Epithelial cell of esophagus (primary cell): ENCODE results near the gene TYSND1.
A peak's percentile ranks its signal among the peaks of the same experiment; 100 is the strongest.

ENCODE experiments used
- DNase-seq: peaks from one replicate; pipeline ENCODE4 v3.0.0; 2010; ENCODE audit warnings: low read depth
- H3K4me3 ChIP-seq: 2 replicates; pipeline ENCODE4 v1.5.1; 2011; ENCODE audit warnings: mild to moderate bottlenecking, low read length, control low read depth
- CTCF ChIP-seq: IDR thresholded peaks from 2 replicates; pipeline ENCODE4 v1.5.1; 2011; ENCODE audit warnings: low read depth, mild to moderate bottlenecking, low read length, control low read depth, inconsistent platforms; ENCODE audit not compliant: insufficient read depth; ENCODE audit errors: missing control alignments

The TYSND1 gene

GRCh38 chr10:70155255-70155838, 8.8 kb upstream of the TYSND1 start:
- no peak for TF ChIP-seq CTCF
- H3K4me3 ChIP-seq = no peak overlapping the region
- DNase-seq = no peak

- no peak overlapping the region for H3K4me3 ChIP-seq
- DNase-seq = no peak
- no peak for TF ChIP-seq CTCF
Measured at GRCh38 chr10:70148516-70148915, 2.0 kb upstream of the TYSND1 start.

- H3K4me3 ChIP-seq = no peak overlapping the region
- DNase-seq = no peak
- no peak for TF ChIP-seq CTCF
Measured at GRCh38 chr10:70147259-70147625, 742 bp upstream of the TYSND1 start.

- H3K4me3 ChIP-seq = peak overlapping the region; percentile 77
- DNase-seq = peak; percentile 79
- no peak for TF ChIP-seq CTCF
Measured at GRCh38 chr10:70145666-70146488, 623 bp downstream of the TYSND1 start.

DNA sequence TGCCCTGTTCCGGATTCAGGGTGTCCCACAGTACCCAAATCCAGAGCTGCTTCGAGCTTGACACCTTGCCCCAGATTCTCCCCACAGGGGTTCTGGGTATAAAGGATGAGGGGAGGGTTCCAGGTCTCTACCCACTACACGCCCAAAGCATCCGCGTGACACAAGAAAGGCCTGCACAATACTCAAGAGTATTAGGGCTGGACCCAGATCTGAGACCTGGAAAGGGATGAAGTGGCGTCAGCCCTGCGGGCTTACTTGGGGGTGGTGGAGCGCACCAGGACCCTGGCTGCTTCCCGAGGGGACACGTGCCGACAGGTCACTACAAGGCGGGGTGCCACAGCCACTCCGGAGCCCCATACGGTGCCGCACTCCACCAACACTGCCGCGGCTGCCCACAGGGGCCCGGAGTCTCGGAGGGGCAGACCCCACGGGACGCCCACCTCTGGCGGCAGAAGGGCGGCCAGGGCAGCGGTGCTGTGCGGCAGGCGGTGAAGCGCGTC, 1.3 kb downstream of the TYSND1 start:
- DNase-seq = peak; percentile 13
- no peak for TF ChIP-seq CTCF
- peak overlapping the region; percentile 77 for H3K4me3 ChIP-seq

- no peak for TF ChIP-seq CTCF
- DNase-seq = no peak
- H3K4me3 ChIP-seq = peak overlapping the region; percentile 77
Measured at GRCh38 chr10:70144372-70145110, 2.0 kb downstream of the TYSND1 start.
